ENCODE results near the gene FBXL4.

Gene FBXL4

GRCh38 chr6:98841621-98842341 is 106.0 kb downstream of the FBXL4 start:
- no peak for TF ChIP-seq CTCF (IDR thresholded peaks at IDR 0.05; ENCODE audit: insufficient read depth, low read depth, low read length, missing control alignments)
- no peak overlapping the region for H3K4me3 ChIP-seq (ENCODE audit: low read length)
- no peak for DNase-seq (ENCODE audit: low read depth)

GRCh38 chr6:98840996-98841513 is 106.7 kb downstream of the FBXL4 start:
- H3K4me3 ChIP-seq (ENCODE audit: low read length) = no peak overlapping the region
- TF ChIP-seq CTCF (IDR thresholded peaks at IDR 0.05; ENCODE audit: insufficient read depth, low read depth, low read length, missing control alignments) = no peak
- DNase-seq (ENCODE audit: low read depth) = no peak

GRCh38 chr6:98840385-98840784 is 107.4 kb downstream of the FBXL4 start:
- no peak overlapping the region for H3K4me3 ChIP-seq (ENCODE audit: low read length)
- no peak for TF ChIP-seq CTCF (IDR thresholded peaks at IDR 0.05; ENCODE audit: insufficient read depth, low read depth, low read length, missing control alignments)
- no peak for DNase-seq (ENCODE audit: low read depth)

- DNase-seq (ENCODE audit: low read depth) = no peak
- peak; percentile 12 for TF ChIP-seq CTCF (IDR thresholded peaks at IDR 0.05; ENCODE audit: insufficient read depth, low read depth, low read length, missing control alignments)
- H3K4me3 ChIP-seq (ENCODE audit: low read length) = no peak overlapping the region
These were observed 107.9 kb downstream of the FBXL4 start for GRCh38 chr6:98839781-98840361.

- no peak for TF ChIP-seq CTCF (IDR thresholded peaks at IDR 0.05; ENCODE audit: insufficient read depth, low read depth, low read length, missing control alignments)
- H3K4me3 ChIP-seq (ENCODE audit: low read length) = no peak overlapping the region
- DNase-seq (ENCODE audit: low read depth) = no peak
These were observed 108.8 kb downstream of the FBXL4 start for GRCh38 chr6:98838975-98839374.

GRCh38 chr6:98838032-98838431 is 109.7 kb downstream of the FBXL4 start:
- TF ChIP-seq CTCF (IDR thresholded peaks at IDR 0.05; ENCODE audit: insufficient read depth, low read depth, low read length, missing control alignments) = no peak
- DNase-seq (ENCODE audit: low read depth) = no peak
- no peak overlapping the region for H3K4me3 ChIP-seq (ENCODE audit: low read length)

All from epithelial cell of esophagus (primary cell).